GM19324 (cell line): ENCODE data around the gene TCF12.
"Not testable (repeated sequence)": the region's sequence is repeated elsewhere in the genome, so short reads cannot be mapped to it uniquely, and the experiment has no call there.

Experiments
- ATAC-seq: cut with Tn5 transposase; IDR thresholded peaks from one replicate; pipeline ENCODE4 v1.9.1; 2021; ENCODE audit warnings: mild to moderate bottlenecking, moderate library complexity; ENCODE audit not compliant: unreplicated experiment, low FRiP score

TCF12 gene

DNA sequence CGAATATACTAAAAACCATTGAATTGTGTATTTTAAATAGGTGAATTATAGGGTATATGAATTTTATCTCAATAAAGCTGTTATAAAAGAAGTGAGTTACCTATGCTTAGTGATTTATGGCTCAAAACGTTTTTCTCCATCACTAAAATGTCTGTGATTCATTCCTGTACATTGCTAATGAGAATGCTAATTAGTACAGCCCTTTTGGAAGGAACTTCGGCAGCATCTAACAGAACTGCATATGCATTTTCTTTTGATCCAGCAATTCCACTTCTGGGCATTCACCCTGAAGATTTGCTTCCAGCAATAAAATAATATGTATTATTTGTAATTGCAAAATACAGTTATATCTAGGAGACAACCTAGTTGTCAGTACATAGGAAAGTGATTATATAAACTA is 53.6 kb downstream of the TCF12 start:
- ATAC-seq: no peak

DNA sequence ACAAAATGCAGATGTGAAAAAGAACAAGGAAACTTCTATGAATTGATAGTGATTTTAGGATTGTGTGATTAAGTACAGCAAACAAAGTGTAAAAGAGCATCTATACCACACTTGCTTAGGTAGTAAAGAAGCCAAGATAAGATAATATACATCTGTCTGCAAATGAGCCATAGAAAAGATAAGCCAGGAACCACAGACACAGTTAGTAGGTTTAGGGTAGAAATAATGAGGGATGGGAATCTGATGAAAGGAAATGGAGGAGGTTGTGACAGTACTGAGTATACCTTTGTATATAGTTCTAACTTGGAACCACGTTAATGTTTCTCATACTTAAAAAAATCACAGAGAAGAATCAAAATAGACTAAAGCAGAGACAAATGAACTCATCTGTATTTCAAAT is 54.0 kb downstream of the TCF12 start:
- no peak for ATAC-seq

DNA sequence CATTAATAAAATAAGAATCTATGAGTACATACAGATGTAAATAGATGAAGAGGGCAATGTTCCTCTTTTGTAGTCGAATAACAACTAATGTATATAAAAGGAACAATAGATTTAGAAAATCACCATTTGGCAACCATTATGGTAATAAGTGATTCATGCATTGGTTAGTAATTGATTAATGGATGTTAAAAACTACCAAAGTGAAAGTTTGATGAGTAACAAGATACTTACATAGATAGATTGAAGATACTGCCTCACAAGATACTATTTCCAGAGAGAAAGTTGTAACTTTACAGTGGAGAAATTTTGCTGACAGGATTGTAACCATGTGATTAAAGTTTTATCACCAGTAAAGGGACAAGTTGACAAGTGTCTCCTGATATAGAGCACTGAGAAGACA is 55.0 kb downstream of the TCF12 start:
- ATAC-seq: no peak

DNA sequence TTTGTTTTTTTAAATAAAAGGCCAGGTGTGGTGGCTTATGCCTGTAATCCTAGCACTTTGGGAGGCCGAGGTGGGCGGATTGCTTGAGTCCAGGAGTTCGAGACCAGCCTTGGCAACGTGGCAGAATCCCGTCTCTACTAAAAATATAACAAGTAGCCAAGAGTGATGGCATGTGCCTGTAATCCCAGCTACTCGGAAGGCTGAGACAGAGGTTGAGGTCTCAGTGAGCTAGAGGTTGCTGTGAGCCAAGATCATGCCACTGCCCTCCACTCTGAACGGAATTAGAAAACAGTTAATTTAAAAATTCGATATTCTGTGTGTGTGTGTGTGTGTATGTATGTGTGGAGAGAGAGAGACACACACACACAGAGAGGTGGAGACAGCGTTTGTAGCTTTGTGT is 58.8 kb downstream of the TCF12 start:
- ATAC-seq: no peak

DNA sequence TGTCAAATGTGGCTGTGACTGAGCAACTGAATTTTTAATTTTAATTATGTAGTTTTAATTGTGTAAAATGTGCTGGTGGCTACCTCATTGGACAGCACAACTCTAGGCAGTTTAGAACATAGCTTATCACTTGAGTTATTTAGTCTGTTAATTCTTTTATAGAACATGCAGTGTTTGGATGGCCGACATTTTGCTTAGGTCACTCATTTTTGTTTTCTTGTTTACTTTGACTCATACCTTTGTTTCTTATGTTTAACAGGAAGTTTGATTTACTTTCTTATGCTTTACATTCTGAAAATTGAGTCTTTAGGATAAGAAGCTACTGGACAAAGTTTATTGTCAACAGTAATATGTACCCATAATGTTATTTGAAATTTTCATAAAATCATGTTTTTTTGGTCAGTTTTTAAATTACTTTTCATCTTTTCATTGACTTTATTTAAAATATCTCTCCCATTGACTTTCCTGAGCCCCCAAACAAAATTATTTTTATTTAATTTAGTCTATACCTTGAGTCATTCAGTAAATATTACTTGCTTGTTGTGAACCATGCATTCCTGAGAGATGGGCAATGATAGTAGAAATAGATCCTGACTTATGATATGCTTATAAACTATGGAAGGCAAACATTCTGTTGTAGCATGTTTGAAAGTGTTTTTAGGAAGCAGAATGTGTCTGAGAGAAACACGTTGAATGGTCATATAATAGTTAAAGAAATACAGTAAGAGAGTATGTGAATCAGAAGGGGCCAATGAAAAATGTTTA is 60.6 kb downstream of the TCF12 start:
- no peak for ATAC-seq

DNA sequence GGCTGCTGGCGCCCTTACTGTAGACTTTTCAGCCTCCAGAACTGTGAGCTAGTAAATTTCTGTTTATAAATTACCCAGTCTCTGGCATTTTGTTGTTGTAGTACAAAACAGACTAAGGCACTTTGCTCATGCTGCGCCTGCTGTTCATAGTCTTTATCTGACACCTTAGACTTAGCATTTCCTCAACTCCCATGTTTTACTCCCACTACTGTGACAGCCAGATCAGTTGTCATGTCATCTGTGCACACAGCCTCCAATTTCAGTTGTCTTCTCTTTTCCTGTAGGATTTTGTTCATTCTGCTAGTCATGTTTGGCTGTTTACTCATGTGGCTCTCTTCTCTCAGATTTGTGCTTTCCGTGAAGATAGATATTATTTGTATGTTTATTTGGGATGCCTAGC is 62.0 kb downstream of the TCF12 start:
- no peak for ATAC-seq

DNA sequence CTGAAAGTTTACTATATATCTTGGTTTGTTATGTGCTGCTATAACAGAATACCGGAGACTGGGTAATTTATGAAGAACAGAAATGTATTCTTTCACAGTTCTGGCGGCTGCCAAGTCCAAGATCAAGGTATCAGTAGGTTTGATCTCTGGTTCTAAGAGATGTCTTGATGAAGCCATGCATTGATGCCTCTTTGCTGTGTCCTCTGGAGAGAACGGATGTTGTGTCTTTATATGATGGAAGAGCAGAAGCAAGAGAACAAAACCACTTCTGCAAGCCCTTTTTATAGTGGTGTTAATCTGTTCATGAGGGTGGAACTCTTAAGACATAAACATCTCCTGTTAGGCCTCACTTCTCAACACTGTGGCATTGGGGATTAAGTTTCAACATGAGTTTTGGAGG is 62.7 kb downstream of the TCF12 start:
- no peak for ATAC-seq

DNA sequence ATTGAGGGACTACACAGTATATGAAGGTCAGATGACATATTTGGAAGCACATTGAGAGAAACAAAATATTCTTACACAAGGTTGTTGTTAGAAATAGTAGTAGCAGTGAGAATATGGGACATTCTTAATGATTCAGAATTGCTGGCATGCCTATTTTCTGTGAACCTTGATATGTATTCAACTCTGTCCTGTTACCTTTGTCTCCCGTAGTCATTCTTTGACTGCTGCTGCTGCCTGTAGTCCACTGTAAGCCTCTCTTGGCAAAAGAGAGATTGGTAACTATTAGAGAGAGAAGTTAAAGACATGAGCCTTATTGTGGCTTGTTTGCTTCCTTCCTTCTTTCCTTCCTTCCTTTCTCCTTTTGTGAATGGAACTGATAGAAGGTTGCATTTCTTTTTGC is 64.5 kb downstream of the TCF12 start:
- no peak for ATAC-seq

DNA sequence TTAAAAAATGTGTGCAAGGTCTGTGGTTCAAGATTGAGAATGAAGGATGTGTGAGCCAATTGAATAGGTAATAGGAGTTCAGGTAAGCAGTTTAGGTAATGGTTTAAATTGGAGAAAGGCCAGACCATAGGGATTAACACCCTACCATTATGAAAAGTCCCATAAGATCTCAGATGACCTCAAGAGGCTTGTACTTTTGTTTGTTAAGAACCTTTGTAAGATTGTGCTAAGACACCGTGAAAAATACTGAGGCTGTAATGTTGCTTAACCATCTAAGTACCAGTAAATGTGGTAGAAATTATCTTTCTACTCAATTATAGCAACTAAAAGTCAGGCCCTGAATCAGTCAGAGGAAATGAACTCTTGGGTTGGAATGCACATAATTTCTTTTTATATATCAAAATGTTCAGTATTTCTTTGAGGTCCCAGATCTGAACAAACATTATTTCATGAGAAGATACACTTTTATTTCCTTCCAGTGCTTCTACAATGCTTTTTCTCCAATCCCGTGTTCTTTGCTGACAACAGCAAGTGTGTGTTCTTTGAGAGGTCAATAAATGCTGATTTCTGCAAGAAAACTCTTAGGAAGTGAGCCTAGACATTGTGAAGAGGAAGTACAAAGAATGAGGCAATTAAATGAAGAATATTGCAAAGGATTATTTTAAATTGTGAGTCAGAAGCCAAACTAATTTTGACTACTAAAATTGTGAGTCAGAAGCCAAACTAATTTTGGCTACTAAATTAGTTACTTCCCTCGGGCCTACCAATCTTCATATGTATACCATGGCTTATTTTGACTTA is 66.4 kb downstream of the TCF12 start:
- ATAC-seq: no peak

DNA sequence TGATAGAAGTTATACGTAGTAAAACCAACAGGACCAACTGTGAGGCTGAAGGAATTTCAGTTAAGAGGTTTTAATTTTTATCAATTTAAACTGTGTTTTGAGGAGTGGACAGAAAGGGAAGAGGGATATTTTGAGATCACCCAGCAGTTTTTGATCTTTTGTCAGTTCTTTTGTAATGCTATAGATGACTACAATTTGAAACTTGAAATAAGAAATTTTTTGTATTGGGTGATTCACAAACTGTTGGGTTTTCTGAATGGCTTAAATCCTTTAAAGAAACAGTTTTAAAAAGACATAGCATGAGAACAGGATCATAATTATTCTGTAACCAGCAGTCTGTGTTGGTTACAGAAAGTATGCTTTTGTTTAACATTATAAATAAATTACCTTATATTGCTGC is 67.4 kb downstream of the TCF12 start:
- ATAC-seq: no peak

DNA sequence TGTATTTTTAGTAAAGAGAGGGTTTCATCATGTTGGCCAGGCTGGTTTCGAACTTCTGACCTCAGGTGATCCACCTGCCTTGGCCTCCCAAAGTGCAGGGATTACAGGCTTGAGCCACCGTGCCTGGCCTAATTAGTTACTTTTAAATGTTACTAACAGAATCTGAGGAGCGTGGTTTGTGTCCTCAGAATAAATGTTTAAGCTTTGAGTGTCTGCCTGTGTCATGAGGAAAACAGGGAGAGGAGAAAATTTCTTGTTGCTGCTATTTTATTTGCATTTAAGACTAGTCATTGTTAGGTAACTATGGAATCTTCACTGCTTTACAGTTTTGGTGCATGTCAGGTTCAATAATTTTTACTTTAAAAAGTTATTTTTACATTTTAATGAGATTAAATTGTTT is 68.8 kb downstream of the TCF12 start:
- ATAC-seq: no peak

DNA sequence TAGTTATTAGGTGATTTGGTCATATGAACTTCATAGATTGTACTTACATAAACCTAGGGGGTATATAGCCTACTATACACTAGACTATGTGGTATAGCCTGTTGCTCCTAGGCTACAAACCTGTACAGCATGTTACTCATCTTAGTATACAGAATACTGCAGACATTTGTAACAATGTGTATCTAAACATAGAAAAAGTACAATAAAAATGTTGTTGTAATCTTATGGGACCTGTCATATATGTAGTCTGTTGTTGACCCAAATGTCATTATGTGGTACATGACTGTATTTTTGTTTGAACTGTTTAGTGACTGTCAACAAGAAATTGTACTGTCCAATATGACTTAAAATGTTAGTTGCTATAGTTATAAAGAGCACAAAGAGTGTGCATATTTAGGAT is 69.8 kb downstream of the TCF12 start:
- no peak for ATAC-seq

DNA sequence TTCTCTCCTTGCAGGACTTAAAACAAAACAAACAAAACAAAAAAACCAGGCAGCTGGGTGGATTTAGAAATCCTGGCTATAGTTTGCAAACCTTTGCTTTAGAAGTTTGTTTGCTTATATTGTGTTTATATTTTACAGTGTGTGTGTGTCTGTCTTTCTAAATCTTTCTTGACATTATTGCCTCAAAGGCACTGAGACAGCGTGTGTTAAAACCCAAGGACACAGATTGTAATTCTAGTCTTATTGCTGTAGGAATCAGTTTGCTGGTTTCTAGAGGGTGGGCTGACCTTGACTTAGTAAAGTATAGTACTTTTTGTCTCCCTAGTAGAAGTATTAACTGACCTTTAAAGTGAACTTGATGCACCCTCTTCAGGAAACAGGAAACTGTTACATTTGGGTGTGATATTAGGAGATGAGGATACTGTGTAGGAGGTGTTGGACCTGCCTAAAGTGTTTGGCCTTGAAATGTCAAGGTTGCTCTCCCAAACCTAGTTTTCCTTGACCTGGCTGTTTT is 71.0 kb downstream of the TCF12 start:
- no peak for ATAC-seq

DNA sequence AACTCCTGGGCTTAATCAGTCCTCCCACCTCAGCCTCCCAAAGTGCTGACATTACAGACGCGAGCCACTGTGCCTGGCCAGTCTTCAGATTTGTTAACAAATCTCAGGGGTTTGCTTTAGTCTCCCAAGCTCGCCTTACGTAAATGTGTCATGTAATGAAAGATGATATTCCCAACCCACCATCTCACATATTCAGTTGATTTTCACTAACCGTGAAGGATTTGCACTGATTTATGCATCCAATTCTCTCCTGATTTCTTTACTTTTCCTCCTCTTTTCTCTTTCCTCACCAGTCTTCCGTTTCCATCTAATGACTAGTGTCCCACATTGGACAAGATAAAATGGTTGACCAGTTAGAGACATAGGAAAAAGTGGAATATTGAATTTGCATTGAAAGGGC is 72.6 kb downstream of the TCF12 start:
- no peak for ATAC-seq

DNA sequence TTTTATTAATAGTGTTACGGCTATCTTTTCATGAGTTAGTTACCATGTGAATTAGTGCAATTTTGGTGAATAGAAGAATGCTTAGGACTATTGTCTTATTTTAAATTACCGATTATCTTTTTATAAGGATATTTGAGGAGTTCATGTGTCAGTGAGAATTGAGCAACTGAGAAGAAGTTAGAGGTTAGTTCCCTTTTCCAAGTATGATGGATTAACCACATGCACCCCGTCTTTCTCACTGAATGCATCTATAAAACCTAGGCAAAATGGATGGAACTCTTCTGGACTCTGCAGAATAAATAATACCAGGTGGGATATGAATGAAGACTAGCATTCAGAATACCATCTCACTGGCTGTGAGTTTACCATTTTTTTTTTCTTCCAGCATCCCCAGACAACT is 74.3 kb downstream of the TCF12 start:
- no peak for ATAC-seq

DNA sequence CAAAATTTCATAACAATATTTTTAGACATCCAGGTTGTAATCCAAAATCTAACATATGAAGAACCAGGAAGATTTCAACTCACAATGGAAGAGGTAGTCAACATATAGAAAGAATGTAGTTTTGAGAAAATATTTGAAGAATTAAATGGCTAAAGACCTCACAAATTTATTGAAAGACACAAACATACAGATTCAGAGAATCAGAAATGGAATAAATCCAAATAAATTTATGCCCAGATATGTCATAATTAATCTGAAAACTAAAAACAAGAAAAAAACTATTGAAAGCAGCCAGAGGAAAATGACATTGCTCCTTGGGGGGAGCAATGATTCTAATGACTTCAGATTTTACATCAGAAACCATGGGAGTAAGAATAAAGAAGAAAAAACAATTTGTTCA is 75.8 kb downstream of the TCF12 start:
- no peak for ATAC-seq

DNA sequence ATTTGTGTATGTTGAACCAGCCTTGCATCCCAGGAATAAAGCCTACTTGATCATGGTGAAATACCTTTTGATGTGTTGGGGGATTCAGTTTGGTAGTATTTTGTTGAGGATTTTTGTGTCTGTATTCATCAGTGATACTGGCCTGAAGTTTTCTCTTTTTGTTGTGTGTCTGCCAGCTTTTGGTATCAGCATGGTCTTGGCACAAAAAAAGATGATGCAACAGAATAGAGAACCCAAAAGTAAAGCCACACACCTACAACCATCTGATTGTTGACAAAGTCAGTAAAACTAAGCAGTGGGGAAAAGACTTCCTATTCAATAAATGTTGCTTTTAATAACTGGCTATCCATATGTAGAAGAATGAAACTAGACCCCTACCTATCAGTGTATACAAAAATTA is 77.6 kb downstream of the TCF12 start:
- no peak for ATAC-seq

DNA sequence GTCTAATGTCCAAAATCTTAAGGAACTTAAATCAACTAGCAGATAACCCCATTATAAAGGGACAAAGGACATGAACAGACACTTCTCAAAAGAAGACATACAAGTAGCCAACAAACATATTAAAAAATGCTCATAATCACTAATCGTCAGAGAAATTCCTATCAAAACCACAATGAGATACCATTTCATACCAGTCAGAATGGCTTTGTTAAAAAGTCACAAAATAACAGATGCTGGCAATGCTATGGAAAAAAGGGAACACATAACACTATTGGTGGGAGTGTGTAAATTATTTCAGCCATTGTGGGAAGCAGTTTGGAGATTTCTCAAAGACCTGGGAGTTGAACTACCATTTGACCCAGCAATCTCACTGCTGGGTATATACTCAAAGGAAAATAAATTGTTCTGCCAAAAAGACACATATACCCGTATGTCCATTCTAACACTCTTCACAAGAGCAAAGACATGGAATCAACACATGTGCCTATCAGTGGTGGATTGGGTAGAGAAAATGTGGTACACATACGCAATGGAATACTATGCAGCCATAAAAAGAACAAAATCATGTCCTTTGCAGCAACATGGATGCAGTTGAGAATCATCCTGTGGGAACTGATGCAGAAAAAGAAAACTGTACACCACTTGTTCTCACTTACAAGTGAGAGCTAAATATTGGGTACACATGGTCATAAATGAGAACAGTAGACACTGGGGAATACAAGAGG is 78.5 kb downstream of the TCF12 start:
- ATAC-seq: no peak

DNA sequence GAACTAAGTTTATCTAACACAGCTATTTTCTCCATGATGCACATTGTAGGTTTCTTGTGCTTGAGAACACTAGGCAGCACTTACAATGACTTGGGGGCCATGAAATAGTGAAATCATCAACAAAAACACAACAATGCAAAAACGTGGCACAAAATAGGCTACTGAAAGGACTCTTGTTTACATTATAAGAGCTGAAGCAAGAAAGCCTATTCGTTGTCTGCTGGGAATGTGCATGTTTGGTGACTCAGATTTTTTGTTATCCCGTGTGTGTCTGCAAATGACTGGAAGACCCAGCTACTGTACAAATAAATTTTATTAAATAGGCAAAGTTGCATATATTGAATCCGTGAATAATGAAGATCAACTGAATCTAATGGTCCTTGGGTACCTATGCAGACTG is 85.0 kb downstream of the TCF12 start:
- ATAC-seq: no peak

DNA sequence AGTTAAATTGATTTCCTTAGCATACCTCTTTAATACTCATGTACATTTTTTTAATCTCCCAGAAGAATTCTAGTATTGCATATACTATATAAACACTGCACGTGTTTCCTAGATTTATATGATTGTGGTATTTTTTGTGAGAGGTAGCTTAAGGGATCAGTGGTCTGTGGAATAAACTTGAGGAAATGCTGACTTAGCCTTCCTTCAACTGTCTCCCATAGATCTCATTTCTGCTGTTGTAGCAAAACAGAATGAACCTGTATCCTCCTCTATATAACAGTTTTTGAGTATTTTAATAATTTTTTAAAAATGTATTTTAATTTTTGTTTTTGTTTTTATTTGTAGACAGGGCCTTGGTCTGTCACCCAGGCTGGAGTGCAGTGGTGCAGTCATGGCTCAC is 86.8 kb downstream of the TCF12 start:
- ATAC-seq: no peak

DNA sequence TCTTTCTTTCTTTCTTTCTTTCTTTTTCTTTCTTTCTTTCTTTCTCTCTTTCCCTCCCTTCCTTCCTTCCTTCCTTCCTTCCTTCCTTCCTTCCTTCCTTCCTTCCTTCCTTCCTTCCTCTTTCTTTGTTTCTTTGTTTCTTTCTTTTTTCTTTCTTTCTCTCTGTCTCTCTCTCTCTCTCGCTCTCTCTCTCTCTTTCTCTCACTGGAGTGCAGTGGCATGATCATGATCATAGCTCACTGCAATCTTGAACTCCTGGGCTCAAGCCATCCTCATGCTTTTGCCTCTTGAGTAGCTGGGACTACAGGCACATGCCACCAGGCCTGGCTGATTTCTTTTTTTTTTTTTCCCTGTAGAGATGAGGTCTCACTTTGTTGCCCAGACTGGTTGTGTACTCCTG is 89.4 kb downstream of the TCF12 start:
- not testable (repeated sequence) for ATAC-seq
